PC-9 (cell line): ENCODE data around the gene KCNF1. TPM values are rescaled to one million over a fixed set of nuclear protein-coding genes. Genes with fewer than 3 reads are reported as not detected.

Source experiments
- BruUV-seq: library from RNA; stranded (reverse); fragments of 400-500 nt; replicated peaks from 2 replicates; lab custom pipeline; 2021; lab: Mats Ljungman, UMichigan
- CTCF ChIA-PET: fragments of 300-600 bp; sonication (Branson Sonifier 250); formaldehyde crosslinking; loops from one replicate; lab custom pipeline; 2022; ENCODE audit warnings: antibody characterized with exemption; lab: Charles Lee
- POLR2A ChIA-PET: fragments of 300-600 bp; sonication (Branson Sonifier 250); formaldehyde crosslinking; loops from one replicate; lab custom pipeline; 2022; ENCODE audit warnings: antibody characterized with exemption; ENCODE audit not compliant: unreplicated experiment; lab: Charles Lee
- DNase-seq, 2 experiments: peaks; one replicate each; pipeline versions ENCODE4 v3.0.0 to v3.0.0-alpha.2; 2015 to 2022; ENCODE audit warnings: mixed read lengths in 1 of 2
- H2AFZ ChIP-seq: fragments of 200-600 bp; sonication (generic); 2 replicates; pipeline ENCODE4 v1.8.1; 2017; ENCODE audit warnings: antibody characterized with exemption
- H3F3A ChIP-seq: fragments of 200-600 bp; sonication (generic); 2 replicates; pipeline ENCODE4 v1.8.1; 2017; ENCODE audit warnings: antibody characterized with exemption, mild to moderate bottlenecking, low read depth; ENCODE audit not compliant: insufficient read depth
- H3K27ac ChIP-seq: fragments of 200-600 bp; sonication (generic); 2 replicates; pipeline ENCODE4 v1.6.1; 2016; ENCODE audit warnings: mixed run types
- H3K27me3 ChIP-seq: fragments of 200-600 bp; sonication (generic); 2 replicates; pipeline ENCODE4 v1.6.1; 2016; ENCODE audit warnings: low read depth, mixed run types; ENCODE audit not compliant: insufficient read depth
- H3K36me3 ChIP-seq: fragments of 200-600 bp; sonication (generic); 2 replicates; pipeline ENCODE4 v1.6.1; 2016; ENCODE audit warnings: low read depth, mixed run types
- H3K4me1 ChIP-seq: fragments of 200-600 bp; sonication (generic); replicated peaks from 2 replicates; pipeline ENCODE4 v1.6.1; 2016; ENCODE audit warnings: mixed run types; ENCODE audit not compliant: insufficient read depth
- H3K4me2 ChIP-seq: fragments of 200-600 bp; sonication (generic); 2 replicates; pipeline ENCODE4 v1.6.1; 2017; ENCODE audit warnings: mixed run types
- H3K4me3 ChIP-seq: fragments of 200-600 bp; sonication (generic); 2 replicates; pipeline ENCODE4 v1.6.1; 2016; ENCODE audit warnings: mixed run types
- H3K79me2 ChIP-seq: fragments of 200-600 bp; sonication (generic); 2 replicates; pipeline ENCODE4 v1.6.1; 2017; ENCODE audit warnings: low read depth, mixed run types
- H3K9me2 ChIP-seq: fragments of 200-600 bp; sonication (generic); 2 replicates; pipeline ENCODE4 v1.8.1; 2017; ENCODE audit warnings: mild to moderate bottlenecking; ENCODE audit not compliant: insufficient read depth
- H3K9me3 ChIP-seq: fragments of 200-600 bp; sonication (generic); 2 replicates; pipeline ENCODE4 v1.8.1; 2016; ENCODE audit warnings: low read depth; ENCODE audit not compliant: insufficient read depth
- H4K20me1 ChIP-seq: fragments of 200-600 bp; sonication (generic); 2 replicates; pipeline ENCODE4 v1.8.1; 2017; ENCODE audit not compliant: insufficient read depth
- EZH2 ChIP-seq: fragments of 200-600 bp; sonication (generic); IDR thresholded peaks from 2 replicates; pipeline ENCODE4 v1.8.0; 2017; ENCODE audit warnings: antibody characterized with exemption, low read depth
- intact Hi-C: fragments of 100-400 bp; cut with micrococcal nuclease; formaldehyde crosslinking; loops from one replicate; pipeline ENCODE4 v1.10.0; 2022; ENCODE audit not compliant: unreplicated experiment
- total RNA-seq: library from RNA; stranded (reverse); gene quantifications from 2 replicates; pipeline ENCODE4 v1.2.3, GENCODE V29; 2021
- TF ChIP-seq, protein P1 (sequence below): fragments of 200-600 bp; sonication (generic); conservative IDR thresholded peaks from 2 replicates; pipeline ENCODE4 v1.6.1; 2017; ENCODE audit warnings: mixed run types, antibody characterized with exemption, mild to moderate bottlenecking, moderate library complexity

Gene KCNF1
- total RNA-seq, 1 experiment from 2014 or later, result 1.0 TPM

DNA sequence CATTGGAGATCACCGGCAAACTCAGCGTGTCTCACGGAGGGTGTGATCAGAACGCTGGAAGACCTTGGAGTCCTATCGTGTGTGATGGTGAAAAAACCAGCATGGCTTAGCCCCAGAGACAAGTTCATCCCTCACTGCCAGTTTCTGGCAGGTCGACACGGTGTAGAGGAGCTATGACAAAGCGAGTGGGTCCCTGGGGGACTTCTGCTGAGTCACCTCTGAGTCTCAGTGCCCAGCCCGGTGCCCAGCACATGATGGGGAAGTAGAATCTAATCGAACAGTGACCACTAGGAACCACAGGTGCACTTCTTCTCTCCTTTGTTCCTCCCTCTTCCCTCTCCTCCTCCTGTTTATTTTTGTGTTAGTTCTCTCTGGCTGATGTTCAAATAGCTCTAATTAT is 45.9 kb upstream of the KCNF1 start:
- Histone ChIP-seq H3K9me3 (no peaks in the 10 kb centered on the region), H2AFZ (no peak overlapping the region)

DNA sequence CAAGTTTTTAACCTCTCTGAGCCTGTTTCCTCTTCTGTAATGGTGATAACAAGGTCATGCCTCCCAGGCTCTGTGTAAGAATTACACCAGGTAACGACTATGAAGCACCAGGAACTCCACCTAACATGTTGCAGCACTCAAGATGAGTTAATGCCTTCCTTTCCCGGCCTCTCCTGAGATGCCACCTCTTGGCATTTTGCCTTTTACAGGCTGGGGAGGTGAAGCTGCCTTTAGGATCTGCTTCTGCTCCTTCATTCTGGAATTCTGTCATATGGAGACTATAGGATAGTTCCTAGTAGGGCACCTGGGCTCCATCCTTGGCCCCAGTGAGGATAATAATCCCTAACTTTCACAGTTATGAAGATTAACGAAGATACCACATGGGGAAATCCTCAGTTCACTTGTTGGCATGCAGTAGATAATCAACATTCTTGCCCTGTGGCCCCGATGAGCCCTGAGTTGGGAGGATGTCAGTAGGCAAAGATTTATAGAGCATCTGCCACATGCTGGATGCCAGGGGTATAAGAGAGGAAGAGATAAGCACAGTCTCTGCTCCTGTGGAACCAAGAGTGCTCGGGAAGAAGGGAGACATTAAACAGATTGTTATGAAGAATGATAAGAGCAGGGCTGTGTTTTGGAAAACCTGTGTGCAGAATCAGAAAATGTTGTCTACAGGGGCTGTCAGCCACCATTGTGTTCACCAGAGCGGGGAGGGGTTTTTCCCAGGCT is 43.9 kb upstream of the KCNF1 start:
- Histone ChIP-seq H3F3A (no peaks in the 10 kb centered on the region), H3K4me1 (no peaks in the 10 kb centered on the region), H3K79me2 (no peaks in the 10 kb centered on the region), H3K4me3 (no peak overlapping the region), H2AFZ (no peak overlapping the region), H4K20me1 (no peaks in the 10 kb centered on the region), H3K27ac (no peak overlapping the region), H3K27me3 (peaks cover 28% of the 10 kb centered on the region; the same call in 1 of the 2 replicates), H3K4me2 (no peak overlapping the region), H3K9me2 (no peaks in the 10 kb centered on the region), H3K9me3 (peaks cover 7% of the 10 kb centered on the region; the same call in 1 of the 2 replicates), H3K36me3 (no peaks in the 10 kb centered on the region)
- POLR2A ChIA-PET, result no interaction called here
- TF ChIP-seq, protein P1, sequence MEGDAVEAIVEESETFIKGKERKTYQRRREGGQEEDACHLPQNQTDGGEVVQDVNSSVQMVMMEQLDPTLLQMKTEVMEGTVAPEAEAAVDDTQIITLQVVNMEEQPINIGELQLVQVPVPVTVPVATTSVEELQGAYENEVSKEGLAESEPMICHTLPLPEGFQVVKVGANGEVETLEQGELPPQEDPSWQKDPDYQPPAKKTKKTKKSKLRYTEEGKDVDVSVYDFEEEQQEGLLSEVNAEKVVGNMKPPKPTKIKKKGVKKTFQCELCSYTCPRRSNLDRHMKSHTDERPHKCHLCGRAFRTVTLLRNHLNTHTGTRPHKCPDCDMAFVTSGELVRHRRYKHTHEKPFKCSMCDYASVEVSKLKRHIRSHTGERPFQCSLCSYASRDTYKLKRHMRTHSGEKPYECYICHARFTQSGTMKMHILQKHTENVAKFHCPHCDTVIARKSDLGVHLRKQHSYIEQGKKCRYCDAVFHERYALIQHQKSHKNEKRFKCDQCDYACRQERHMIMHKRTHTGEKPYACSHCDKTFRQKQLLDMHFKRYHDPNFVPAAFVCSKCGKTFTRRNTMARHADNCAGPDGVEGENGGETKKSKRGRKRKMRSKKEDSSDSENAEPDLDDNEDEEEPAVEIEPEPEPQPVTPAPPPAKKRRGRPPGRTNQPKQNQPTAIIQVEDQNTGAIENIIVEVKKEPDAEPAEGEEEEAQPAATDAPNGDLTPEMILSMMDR, result no peak
- intact Hi-C loops, result no loop called here
- CTCF ChIA-PET, result no interaction called here
- DNase-seq, result peak in 1 of 2 experiments; percentile 12
- BruUV-seq, result no TSS peak

More for the DNA sequence above, 45.9 kb upstream of the KCNF1 start:
- no peak overlapping the region for H3K4me2 ChIP-seq
- no peaks in the 10 kb centered on the region for H3K9me2 ChIP-seq
- no peaks in the 10 kb centered on the region for H3K36me3 ChIP-seq
- intact Hi-C loops, result no loop called here
- H3K27me3 ChIP-seq, result peaks cover 44% of the 10 kb centered on the region
- CTCF ChIA-PET, result no interaction called here
- no peaks in the 10 kb centered on the region for H3F3A ChIP-seq
- TF ChIP-seq, protein P1, result no peak
- no peak for TF ChIP-seq EZH2
- H3K4me1 ChIP-seq, result no peaks in the 10 kb centered on the region
- H4K20me1 ChIP-seq, result no peaks in the 10 kb centered on the region; the same call in 1 of the 2 replicates
- no peak overlapping the region for H3K4me3 ChIP-seq
- POLR2A ChIA-PET, result interaction anchor here (0.6 kb wide), 1 partner anchor 18 kb away, joined by 3 read pairs; no protein-coding TSS in a partner anchor
- BruUV-seq, result no TSS peak
- DNase-seq, result peak in 1 of 2 experiments; percentile 24
- no peaks in the 10 kb centered on the region for H3K79me2 ChIP-seq
- H3K27ac ChIP-seq, result no peak overlapping the region

DNA sequence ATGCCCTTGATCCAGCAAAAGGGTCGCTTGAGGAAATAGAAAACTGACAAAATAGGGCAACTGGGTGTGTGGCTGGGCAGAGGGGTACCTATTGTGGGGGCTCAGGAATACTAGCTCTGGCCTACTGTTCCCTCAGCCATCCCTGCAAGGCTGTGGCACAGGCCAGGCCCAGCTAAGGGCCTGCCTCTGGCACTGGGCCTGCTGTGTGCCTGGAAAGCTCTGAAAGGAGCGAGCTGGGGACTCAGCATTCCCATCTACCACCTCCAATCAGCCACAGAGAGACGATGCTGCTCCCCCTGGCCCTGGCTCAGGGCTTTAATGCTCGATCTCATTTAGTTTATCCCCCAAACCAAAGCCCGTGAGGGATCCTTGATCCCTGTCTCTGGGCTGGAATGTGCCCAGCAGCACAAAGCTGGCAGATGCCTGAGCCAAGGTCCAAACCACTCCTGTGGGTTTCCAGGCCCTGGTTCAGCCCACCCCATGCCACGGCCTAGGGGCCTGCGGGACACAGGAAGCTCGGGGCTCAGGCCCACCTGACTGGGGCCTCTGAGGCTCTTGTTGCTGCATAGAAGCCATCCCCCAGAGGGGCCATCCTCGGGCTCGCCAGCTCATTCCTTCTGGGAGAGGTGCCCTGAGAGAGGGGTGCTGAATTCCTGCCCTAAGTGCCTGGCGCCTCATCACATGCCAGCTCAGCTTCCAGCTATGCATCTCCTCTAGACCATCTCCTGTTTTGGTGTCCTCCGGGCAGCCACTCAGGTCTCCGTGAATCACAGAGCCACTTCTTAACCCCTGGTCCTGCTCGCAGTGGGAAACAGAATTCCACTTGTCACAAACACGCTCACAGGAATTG is 43.0 kb upstream of the KCNF1 start:
- POLR2A ChIA-PET, result no interaction called here
- CTCF ChIA-PET, result interaction anchor here (0.5 kb wide), 1 partner anchor 407 kb away, joined by 3 read pairs; no protein-coding TSS in a partner anchor

More for the DNA sequence above, 43.0 kb upstream of the KCNF1 start:
- DNase-seq, result peak; percentile 6 to 16
- Histone ChIP-seq H3K27ac (no peak overlapping the region), H3F3A (no peaks in the 10 kb centered on the region), H3K4me2 (no peak overlapping the region), H3K36me3 (no peaks in the 10 kb centered on the region), H3K4me1 (no peaks in the 10 kb centered on the region), H3K27me3 (peaks cover 20% of the 10 kb centered on the region; the same call in 1 of the 2 replicates), H2AFZ (no peak overlapping the region), H3K4me3 (no peak overlapping the region), H4K20me1 (no peaks in the 10 kb centered on the region), H3K9me2 (no peaks in the 10 kb centered on the region), H3K9me3 (peaks cover 7% of the 10 kb centered on the region; the same call in 1 of the 2 replicates), H3K79me2 (no peaks in the 10 kb centered on the region)
- intact Hi-C loops, result no loop called here
- BruUV-seq, result no TSS peak
- TF ChIP-seq, protein P1, result no peak
- TF ChIP-seq EZH2, result no peak
